ENCODE results near the gene ATP5F1A.

DNA sequence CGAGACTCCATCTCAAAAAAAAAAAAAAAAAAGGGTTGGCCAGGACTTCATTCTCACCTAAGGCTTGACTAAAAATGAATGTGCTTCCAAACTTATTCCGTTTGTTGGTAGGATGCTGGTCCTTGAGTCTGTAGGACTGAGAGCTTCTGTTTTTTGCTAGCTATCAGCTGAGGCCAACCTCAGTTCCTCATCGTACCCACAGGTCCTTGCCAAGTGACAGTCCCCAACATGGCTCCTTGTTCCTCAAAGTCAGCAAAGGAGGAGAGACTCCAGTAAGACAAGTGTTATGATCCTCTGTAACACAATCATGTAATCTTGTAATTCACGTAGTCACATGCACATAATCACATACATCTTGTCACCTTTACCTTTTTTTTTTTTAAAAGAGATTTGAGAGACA lies 43.1 kb upstream of the ATP5F1A start:
- TF ChIP-seq, protein P1, sequence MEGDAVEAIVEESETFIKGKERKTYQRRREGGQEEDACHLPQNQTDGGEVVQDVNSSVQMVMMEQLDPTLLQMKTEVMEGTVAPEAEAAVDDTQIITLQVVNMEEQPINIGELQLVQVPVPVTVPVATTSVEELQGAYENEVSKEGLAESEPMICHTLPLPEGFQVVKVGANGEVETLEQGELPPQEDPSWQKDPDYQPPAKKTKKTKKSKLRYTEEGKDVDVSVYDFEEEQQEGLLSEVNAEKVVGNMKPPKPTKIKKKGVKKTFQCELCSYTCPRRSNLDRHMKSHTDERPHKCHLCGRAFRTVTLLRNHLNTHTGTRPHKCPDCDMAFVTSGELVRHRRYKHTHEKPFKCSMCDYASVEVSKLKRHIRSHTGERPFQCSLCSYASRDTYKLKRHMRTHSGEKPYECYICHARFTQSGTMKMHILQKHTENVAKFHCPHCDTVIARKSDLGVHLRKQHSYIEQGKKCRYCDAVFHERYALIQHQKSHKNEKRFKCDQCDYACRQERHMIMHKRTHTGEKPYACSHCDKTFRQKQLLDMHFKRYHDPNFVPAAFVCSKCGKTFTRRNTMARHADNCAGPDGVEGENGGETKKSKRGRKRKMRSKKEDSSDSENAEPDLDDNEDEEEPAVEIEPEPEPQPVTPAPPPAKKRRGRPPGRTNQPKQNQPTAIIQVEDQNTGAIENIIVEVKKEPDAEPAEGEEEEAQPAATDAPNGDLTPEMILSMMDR (conservative IDR thresholded peaks at IDR 0.05; ENCODE audit: low read length), result no peak
- TF ChIP-seq EZH2phosphoT487 (IDR thresholded peaks at IDR 0.05; ENCODE audit: borderline replicate concordance), result no peak

Measured in Loucy (cell line).